ENCODE measurements around the gene HSD3B7.

HSD3B7 gene

DNA sequence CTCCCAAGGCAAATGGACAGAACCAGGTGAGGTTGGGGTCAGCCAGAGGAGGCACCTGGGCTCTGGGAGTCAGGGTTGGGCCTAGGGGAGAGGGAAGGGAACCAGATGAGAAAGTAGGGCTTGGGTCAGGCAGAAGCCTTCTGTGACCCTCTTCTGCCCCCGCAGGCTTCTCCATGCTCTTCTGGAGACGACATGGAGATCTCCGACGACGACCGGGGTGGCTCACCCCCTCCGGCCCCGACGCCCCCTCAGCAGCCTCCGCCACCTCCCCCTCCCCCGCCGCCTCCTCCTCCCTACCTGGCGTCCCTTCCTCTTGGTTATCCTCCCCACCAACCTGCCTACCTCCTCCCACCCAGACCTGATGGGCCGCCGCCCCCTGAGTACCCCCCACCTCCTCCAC lies 19.6 kb upstream of the HSD3B7 start:
- TF ChIP-seq, protein P1, sequence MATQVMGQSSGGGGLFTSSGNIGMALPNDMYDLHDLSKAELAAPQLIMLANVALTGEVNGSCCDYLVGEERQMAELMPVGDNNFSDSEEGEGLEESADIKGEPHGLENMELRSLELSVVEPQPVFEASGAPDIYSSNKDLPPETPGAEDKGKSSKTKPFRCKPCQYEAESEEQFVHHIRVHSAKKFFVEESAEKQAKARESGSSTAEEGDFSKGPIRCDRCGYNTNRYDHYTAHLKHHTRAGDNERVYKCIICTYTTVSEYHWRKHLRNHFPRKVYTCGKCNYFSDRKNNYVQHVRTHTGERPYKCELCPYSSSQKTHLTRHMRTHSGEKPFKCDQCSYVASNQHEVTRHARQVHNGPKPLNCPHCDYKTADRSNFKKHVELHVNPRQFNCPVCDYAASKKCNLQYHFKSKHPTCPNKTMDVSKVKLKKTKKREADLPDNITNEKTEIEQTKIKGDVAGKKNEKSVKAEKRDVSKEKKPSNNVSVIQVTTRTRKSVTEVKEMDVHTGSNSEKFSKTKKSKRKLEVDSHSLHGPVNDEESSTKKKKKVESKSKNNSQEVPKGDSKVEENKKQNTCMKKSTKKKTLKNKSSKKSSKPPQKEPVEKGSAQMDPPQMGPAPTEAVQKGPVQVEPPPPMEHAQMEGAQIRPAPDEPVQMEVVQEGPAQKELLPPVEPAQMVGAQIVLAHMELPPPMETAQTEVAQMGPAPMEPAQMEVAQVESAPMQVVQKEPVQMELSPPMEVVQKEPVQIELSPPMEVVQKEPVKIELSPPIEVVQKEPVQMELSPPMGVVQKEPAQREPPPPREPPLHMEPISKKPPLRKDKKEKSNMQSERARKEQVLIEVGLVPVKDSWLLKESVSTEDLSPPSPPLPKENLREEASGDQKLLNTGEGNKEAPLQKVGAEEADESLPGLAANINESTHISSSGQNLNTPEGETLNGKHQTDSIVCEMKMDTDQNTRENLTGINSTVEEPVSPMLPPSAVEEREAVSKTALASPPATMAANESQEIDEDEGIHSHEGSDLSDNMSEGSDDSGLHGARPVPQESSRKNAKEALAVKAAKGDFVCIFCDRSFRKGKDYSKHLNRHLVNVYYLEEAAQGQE (IDR thresholded peaks at IDR 0.05; ENCODE audit: insufficient read depth in 1 of 2, low read depth in 2 of 2, low read length in 2 of 2), result no peak
- TF ChIP-seq TAF1 (IDR thresholded peaks at IDR 0.05; ENCODE audit: borderline replicate concordance, insufficient read depth, low read length) (no peak), POLR2AphosphoS5 (IDR thresholded peaks at IDR 0.05; ENCODE audit: low read depth, low read length) (no peak), FOXP2 (optimal IDR thresholded peaks at IDR 0.05; ENCODE audit: borderline replicate concordance, extremely low read depth, extremely low read length, insufficient read depth) (no peak), SIN3A (IDR thresholded peaks at IDR 0.05; ENCODE audit: borderline replicate concordance, insufficient read depth, low read length) (no peak)

GRCh38 chr16:30966033-30966619 lies 18.9 kb upstream of the HSD3B7 start:
- no peak for TF ChIP-seq POLR2AphosphoS5 (IDR thresholded peaks at IDR 0.05; ENCODE audit: low read depth, low read length)
- TF ChIP-seq TAF1 (IDR thresholded peaks at IDR 0.05; ENCODE audit: borderline replicate concordance, insufficient read depth, low read length), result no peak
- TF ChIP-seq, protein P1 (IDR thresholded peaks at IDR 0.05; ENCODE audit: insufficient read depth in 1 of 2, low read depth in 2 of 2, low read length in 2 of 2), result no peak
- TF ChIP-seq FOXP2 (optimal IDR thresholded peaks at IDR 0.05; ENCODE audit: borderline replicate concordance, extremely low read depth, extremely low read length, insufficient read depth), result no peak
- no peak for TF ChIP-seq SIN3A (IDR thresholded peaks at IDR 0.05; ENCODE audit: borderline replicate concordance, insufficient read depth, low read length)

DNA sequence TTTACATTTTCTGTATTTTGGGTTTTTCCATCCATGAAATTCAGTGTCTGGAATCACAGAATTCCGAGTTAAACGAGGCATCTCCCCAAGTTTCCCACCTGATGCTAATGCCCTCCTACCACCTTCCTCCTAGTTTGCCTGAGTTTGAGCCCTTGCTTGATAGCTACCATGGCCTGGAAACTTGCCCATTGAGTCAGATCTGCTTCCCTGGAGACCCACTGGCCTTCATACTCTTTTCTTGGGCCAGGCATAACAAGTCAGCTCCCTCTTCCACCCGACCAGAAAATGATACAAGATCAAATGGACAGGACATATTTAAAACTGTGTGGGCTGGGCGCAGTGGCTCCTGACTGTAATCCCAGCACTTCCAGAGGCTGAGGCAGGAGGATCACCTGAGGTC lies 17.2 kb upstream of the HSD3B7 start:
- TF ChIP-seq POLR2AphosphoS5 (IDR thresholded peaks at IDR 0.05; ENCODE audit: low read depth, low read length), result no peak
- no peak for TF ChIP-seq TAF1 (IDR thresholded peaks at IDR 0.05; ENCODE audit: borderline replicate concordance, insufficient read depth, low read length)
- TF ChIP-seq, protein P1 (IDR thresholded peaks at IDR 0.05; ENCODE audit: insufficient read depth in 1 of 2, low read depth in 2 of 2, low read length in 2 of 2), result no peak
- TF ChIP-seq FOXP2 (optimal IDR thresholded peaks at IDR 0.05; ENCODE audit: borderline replicate concordance, extremely low read depth, extremely low read length, insufficient read depth), result no peak
- TF ChIP-seq SIN3A (IDR thresholded peaks at IDR 0.05; ENCODE audit: borderline replicate concordance, insufficient read depth, low read length), result no peak

DNA sequence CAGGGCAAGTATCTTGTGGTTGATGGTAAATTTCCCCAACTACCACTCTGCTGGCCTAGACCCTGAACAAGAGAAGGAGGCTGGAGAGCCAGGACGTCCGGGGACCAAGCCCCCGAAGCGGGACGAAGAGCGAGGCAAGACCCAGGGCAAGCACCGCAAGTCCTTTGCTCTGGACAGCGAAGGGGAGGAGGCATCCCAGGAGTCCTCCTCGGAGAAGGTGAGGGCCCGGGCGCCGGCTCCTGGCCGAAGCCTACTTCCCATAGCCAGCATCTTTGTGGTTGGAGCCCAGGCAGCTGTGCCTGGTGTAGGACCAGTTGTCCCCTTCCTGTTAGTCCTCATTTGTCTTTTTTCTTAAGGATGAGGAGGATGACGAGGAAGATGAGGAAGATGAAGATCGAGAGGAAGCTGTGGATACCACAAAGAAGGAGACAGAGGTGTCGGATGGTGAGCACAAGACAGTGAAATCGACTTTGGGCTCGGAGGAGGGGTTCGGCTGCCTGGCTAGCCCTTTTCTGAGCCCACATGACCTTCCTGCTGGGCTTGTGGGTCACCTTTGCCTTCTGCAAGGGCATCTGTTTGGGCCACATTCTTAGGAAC lies 15.7 kb upstream of the HSD3B7 start:
- TF ChIP-seq POLR2AphosphoS5 (IDR thresholded peaks at IDR 0.05; ENCODE audit: low read depth, low read length) (no peak), SIN3A (IDR thresholded peaks at IDR 0.05; ENCODE audit: borderline replicate concordance, insufficient read depth, low read length) (no peak), TAF1 (IDR thresholded peaks at IDR 0.05; ENCODE audit: borderline replicate concordance, insufficient read depth, low read length) (no peak), FOXP2 (optimal IDR thresholded peaks at IDR 0.05; ENCODE audit: borderline replicate concordance, extremely low read depth, extremely low read length, insufficient read depth) (no peak)
- TF ChIP-seq, protein P1 (IDR thresholded peaks at IDR 0.05; ENCODE audit: insufficient read depth in 1 of 2, low read depth in 2 of 2, low read length in 2 of 2), result no peak

Data from PFSK-1 (cell line).